Fibroblast of skin of scalp (primary cell): ENCODE measurements around the gene SMC3. TPM values are rescaled to one million over a fixed set of nuclear protein-coding genes. Genes with fewer than 3 reads are reported as not detected.
"Not testable (repeated sequence)": the region's sequence is repeated elsewhere in the genome, so short reads cannot be mapped to it uniquely, and the experiment has no call there.

Experiments
- DNase-seq: peaks from one replicate; pipeline ENCODE4 v3.0.0-alpha.2; 2013
- polyA plus RNA-seq, 2 experiments: library from polyadenylated mRNA; unstranded; fragments of 120-200 nt; gene quantifications; one replicate each; pipeline ENCODE4 v1.2.1, GENCODE V29; 2013; ENCODE audit not compliant: insufficient read length in 2 of 2

Gene SMC3
- 39.6 TPM for polyA plus RNA-seq (2013, experiment 1 of 2; ENCODE audit: insufficient read length)
- polyA plus RNA-seq (2013, experiment 2 of 2; ENCODE audit: insufficient read length) = 47.2 TPM

DNA sequence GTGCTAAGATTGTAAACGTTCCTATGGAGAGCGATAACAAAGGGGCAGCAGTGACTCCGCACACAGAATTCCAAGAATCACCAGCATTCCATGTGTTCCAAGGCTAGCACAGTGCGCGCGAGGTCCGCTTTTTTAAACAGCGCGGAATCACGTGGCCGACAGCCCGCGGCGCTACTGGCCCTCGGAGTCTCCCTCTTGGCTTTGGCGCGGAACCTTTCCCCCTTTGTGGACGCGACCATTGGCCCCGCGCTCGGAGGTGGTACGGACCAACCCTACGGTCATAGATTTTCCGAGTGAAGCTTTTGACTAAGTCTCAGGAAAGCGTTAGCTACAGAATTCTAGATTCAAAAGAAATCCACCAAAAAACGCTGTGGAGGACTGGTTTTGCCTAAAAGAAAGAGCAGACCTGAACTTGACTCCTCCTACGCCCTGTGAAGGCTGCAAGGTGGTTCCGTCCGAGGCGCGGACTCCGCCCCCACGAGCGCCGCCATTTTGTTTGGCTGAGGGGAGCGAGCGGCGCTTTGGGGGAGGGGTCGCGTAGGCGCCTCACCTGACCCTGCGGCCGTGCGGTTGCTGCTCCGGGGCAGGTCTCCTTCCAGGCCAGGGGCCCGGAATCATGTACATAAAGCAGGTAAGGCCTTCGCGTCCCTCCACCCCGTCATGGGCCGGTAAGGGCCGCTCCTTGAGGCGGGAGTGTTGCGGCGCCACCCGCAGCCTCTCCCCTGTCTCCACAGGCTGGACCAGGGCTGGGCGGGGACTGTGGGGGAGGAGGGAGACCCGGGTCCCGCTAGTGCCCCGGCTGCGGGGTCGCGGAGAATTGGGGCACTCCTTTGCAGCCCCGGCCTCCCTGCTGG, at the start of gene SMC3:
Gene SMC3 (plus strand): TSS at position 495 of the 854 bp plus-strand sequence. CDS start 122 bp downstream, at position 617.
- peak; percentile 98 for DNase-seq

DNA sequence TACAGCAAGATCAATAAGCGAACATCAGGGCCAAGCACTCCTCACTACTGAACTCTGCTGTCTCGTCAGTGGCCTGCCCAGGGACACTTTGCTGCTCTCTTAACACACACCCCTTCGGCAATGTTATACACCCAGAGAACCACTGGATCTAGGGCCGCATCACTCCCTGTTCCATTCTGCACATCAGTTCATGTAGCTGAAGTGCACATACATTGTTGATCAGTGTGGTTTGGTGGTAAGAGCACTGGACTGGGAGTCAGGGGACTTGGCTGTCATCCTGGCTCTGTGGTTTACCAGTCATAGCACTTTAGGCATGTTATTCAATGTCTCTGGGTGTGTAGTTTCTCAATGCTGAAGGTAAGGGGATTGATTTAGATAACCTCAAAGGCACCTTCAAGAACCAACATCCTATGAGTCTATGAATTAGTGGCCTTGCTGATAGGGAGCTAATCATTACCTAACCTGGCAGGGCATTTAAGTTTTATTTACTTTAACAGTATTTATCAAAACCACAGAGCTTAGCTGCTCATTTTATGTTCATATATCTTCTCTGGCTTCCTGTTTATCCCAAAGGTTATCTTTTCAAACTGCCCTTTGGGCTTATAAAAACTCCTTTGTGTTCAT, 45.0 kb upstream of the SMC3 start:
- DNase-seq = peak; percentile 35

DNA sequence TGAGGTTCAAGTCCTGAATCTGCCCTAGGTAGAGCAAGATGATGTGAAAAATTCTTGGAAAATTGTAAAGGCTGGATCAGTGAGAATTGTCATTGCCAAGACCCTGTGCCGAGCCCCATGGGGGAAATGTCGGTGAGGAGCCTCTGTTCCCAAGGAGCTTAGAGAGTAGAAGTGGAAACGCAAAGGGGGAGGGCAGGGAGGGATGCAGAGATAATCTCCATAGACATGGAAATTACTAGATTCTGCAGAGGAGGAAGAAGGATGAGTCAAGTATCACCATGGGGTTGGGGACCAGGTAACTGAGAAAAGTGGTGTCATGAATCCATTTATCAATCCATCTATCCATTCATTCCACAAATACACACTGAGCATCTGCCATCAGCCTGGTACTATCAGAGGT, 43.8 kb upstream of the SMC3 start:
- no peak for DNase-seq

DNA sequence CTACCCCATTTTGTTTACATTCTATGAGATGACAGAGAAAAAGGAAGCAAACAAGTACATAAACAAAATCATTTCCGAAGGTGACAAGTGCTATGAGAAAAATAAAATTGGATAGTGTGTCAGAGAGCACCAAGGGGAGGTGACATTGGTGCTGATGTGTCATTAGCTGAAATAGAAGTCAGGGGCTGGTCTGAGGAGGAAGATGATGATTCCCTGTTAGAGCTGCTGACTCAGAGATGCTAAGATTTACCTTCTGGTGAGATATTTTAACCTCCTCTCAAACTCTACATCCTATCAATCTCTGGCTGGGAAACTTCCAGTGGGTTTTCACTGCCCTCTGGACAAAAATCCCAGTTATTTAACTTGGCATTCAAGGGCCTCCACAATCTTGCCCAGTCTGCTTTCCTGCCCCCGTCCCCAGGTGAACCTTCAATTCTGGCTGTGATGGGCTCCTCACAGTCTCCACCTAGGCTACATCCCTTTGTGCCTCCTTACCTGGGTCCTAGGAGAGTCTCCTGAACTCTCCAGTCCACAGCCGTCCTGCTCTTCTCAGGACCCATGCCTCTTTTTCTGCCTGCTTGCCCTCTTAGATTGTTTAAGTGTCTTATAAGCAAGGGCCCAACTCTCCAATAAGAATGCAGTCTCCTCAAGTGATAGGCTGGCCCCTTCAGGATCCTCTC, 43.2 kb upstream of the SMC3 start:
- DNase-seq = no peak

DNA sequence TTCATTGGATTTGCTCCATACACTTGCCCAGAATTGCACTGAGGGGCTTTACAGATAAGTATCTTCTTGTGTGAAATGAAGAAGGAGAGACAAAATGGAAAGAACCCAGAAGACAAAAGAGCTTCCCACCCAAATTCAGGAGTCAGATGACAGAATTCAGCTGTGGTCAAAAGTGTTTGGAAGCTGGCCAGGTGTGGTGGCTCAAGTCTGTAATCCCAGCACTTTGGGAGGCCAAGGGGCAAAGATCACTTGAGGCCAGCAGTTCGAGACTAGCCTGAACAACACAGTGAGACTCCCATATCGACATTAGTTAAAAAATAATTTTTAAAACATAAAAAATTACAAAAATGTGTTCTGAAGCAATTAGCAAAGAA, 42.6 kb upstream of the SMC3 start:
- DNase-seq = no peak

DNA sequence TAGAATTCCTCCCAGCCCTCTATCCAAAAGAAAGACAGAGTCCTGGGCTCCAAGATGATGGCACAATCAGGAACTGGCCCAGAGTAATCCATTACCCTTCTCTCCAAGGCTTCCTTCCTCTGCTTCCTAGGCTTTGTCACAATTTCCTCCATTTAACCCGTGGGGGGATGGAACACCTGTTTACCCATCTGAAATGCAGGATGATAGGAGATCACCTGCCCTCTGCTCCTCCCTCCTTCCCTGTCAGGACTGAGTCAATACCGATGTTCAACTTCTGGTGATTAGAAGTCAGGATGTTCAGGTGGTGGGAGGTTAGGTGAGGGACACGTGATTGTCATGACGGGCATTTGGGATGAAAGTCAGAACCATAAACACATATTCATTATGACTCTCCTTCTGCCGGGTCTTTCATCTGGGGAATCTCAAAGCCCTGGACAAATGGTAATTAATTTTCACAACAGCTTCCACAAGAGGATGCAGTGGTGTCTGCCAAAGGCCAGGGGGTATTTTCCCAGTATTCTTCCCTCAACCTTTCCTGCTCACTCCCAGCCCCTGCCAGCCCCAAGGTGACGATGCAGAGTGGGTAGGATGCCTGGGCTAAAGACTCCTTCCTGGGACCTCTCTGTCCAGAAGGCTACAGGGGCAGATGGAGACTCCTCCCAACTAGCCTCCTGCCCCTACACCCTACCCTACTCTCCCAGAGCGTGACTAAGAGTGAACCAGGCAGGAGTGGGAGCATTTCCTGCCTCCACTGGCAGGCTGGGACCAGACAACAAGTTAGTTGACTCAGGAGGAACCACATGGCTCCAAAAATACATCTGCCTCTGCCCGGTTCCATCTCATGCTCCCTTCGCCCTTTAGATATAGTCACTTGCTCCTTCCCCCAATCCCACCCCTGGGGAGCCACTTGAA, 41.9 kb upstream of the SMC3 start:
- peak; percentile 54 for DNase-seq

DNA sequence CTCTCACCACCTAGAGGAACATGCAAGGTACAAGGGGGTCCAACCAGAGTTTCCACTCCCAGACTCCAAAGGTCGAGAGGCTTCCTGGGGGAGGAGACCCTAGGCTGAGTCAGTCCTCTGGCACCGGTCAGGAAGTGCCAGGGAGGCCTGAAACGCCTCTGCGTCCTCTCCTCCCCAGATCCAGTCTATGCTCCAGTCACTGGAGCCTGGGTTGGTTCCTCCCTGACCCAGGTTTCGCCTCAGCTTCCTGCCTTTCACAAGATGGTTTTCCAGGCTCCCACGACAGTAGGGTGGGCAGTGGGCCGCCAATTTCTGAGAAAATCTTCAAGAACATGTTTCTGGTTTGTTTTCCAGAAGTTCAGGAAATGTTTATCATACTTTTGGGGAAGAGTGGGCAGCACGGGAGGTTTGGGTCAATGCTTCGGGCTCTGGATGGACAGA, 39.7 kb upstream of the SMC3 start:
- peak; percentile 50 for DNase-seq

DNA sequence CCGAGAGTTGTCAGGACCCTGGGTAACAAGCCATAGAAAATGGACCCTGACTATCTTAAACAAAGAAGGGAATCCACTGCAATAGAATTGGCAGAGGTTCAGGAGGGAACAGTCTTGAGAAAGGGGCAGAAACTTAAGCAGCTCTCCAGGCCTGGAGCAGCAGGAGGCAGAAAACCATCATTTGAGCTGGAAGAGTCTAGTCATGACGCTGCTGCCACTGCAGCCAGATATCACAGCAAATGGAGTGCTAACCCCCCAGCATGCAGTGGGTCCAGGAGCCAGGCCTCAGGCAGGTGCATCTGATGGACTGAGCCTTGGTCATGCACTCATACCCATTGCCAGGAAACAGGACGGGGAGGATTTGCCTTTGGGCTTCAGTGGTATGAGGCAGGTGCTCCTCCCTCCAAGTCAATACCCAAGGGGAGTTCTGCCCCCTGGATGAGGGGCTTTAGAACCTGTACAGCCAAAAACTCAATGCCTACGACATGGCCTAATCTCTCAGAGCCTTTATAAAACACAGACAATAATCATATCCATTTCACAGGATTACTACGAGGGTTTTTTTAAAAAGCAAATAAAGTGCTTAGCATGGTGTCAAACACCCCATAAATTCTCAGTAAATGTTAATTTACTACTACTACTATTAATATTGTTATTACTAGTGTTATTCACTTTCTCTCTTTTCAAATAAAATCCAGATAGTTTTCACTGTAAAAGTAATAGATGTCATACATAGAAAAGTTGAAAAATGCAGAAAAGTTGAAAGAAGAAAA, 39.1 kb upstream of the SMC3 start:
- peak; percentile 59 for DNase-seq

DNA sequence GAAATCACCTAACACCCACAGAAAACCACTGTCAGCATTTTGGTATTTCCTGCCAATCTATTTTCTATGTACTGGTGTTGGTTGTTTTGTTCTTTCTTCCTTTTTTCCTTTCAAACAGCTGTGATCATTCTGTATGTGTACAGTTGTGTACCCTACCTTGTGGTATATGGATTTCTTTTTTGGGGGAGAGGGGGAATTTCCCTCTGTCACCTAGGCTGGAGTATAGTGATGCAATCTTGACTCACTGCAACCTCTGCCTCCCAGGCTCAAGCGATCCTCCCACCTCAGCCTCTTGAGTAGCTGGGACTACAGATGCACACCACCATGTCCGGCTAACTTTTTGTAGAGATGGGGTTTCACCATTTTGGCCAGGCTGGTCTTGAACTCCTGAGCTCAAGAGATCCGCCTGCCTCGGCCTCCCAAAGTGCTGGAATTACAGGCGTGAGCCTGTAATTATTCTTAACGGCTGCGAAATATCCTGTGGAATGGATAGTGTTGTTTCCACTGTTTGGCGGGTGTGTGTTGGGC, 38.4 kb upstream of the SMC3 start:
- DNase-seq = not testable (repeated sequence)

DNA sequence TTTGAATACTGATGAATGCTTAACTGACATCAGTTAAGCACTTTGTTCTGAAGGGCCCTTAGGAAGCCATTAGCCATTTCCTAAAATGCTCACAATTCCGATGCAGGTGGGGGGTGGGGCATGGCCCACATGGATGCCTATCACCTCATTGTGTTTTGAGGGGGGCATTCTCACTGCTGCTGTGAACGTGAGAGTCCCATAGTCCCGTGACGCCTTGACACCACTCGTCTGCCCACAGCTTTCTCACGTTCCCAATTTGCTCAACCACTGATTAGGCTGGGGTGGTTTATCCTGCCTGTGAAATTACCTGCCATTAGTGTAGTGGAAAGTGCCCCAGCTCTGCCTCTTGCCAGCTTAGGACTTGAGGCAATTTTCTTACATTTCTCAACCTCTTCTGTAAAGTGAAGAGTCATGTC, 37.9 kb upstream of the SMC3 start:
- DNase-seq = no peak

DNA sequence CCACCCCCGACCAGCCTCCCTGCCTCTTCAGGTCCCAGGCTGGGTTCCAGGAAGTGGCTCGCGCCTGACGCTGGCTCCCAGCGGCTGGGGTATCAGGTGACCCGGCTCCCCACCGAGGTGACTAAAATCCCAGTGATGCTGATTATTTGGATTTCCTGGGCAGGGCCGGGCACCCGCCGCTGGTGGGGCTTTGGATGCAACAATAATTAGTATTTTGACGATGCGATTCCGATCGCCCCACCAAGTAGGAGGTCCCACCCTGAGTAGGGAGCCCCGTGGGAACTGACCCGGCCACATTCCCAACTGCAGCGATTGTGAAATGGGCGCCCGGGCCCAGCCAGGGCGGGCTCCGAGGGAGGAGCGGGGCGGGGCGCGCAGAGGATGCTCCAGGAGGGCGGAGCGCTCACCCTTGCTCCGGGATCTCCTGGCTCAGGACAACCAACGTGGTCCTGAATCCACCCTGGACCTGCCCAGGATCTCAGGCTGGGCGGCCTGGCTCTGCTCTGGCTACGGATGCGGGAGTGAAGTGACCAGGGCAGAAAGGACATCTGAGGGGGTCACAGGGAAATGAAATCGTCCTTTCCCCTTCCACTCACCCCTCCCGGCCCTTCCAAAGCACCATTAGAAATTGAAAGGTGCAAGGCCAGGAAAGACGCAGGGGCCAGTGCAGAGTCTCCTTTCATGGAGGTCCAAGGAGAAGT, 37.2 kb upstream of the SMC3 start:
- DNase-seq = peak; percentile 68

DNA sequence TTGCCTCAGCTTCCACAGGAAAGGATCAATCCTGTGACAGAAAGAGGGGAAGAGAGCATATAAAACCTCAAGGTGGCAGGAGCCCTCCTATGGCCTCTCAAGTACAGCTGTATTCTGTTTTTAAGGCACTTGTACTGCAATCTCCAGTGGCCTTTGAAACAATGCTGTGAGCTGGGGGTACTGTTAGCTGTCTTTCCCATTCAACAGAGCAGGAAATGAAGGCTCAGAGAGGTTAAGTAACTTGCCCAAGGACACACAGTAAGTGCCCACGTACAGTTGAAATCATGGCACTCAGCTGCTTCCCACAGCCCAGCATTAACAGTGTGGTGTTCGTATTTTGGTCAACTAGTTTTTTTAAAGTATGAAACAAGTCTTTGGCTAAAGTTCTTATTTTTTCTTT, 35.8 kb upstream of the SMC3 start:
- DNase-seq = no peak

DNA sequence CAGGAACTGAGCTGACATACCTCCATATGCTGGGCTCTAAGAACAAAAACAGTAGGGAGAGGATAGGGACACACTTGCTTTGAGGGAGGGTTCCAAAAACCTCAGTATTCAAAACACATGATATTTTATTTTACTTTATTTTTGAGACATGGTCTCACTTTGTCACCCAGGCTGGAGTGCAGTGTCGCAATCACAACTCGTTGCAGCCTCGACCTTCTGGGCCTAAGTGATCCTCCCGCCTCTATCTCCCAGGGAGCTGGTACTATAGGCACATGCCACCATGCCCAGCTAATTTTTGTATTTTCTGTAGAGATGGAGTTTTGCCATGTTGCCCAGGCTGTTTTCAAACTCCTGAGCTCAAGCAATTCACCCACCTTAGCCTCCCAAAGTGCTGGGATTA, 34.9 kb upstream of the SMC3 start:
- not testable (repeated sequence) for DNase-seq

DNA sequence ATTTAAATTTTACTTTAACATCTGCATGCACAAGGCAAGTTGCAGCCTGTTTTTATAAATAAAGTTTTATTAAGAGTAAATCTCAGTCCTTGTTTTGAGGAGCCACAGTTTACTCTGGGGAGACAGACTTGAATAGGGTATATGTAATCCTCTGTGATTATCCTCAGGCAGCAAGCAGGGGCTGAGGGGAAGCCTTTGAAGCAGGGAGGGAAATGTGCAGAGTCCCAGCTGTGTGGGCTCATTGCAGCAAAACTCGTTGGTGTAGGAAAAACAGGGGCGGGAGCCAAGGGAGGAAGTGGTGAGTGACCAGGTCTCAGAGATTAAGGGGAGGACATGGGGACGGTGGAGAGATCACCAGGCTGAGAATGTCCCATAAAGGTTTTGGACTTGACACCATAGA, 34.3 kb upstream of the SMC3 start:
- DNase-seq = no peak

DNA sequence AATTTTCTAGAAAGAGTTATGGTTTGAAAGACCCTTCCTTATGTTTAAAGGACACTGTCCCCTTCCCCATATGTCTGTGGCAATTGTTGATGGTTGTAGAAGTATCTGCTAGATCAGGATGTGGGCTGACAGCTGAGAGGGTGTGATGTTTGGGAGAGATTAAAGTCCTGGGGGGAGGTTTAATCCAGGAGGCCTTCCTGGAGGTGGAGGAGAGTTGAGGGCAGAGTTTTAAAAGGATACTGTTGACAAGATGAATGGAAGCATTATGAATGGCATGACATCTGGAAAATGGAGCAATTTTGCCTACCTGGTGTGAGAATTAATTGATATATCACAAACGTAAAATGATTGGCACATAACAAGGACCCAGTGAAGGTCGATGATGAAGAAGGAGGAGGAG, 32.9 kb upstream of the SMC3 start:
- DNase-seq = no peak

DNA sequence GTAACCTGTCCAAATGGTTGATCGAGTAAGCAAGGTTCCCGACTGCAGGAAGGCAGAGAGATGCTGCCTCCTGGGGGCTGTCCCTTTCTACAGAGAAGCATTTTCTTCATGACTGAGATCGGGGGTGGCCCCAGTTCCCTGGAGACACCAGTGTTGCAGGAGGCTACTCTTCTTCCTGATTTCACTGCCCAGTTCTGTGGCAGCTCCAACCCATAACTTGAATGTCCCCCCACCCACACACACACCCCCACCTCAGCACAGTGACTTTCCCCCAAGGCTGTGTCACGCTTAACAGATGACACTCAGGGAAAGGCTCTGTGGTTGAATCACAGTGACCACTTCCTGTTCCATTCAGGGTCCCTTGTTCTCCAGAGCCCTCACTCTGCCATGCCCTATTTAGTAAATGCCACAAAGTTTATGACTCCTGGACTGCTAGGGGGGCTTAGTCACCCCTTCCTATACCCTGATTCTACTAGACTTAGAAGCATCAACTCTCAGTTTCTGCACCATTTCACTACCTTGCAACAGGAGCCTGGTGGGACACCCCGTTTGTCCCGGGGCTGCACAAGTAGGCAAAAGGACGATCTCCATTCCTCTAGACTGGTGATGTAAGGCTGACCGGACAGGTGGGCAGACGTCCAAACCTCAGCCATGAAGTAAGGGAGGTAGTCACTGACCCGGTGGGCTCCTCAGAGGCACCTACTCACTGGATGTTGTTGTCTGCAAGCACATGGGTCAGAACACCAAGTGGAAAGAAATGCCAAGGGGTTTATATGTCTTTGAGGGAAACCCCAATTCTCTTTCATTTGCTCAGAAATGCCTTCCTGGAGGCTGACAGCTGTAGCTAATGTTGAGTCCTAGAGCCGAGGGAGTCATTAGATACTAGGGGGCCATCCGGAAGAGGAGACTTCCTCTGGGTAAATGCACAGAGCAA, 31.3 kb upstream of the SMC3 start:
- DNase-seq = peak; percentile 64

DNA sequence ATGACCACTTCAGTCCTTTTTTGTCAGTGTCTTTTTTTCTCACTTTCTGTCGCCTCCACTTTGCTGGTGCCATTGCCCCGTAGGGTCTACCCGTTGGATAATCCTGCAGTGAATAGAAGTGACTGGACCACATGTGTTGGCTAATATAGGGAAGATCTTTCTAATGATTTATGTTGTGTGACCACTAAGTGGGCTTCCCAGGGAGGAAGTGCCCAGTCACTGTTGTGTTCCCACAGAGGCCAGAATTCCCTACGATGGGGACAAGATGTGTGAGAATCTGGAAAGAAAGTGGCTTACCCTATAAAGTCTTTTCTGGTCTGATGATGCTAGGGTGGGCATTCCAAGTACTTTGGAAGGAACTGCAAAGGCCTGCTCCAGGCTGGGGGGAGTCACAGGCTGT, 28.4 kb upstream of the SMC3 start:
- no peak for DNase-seq

DNA sequence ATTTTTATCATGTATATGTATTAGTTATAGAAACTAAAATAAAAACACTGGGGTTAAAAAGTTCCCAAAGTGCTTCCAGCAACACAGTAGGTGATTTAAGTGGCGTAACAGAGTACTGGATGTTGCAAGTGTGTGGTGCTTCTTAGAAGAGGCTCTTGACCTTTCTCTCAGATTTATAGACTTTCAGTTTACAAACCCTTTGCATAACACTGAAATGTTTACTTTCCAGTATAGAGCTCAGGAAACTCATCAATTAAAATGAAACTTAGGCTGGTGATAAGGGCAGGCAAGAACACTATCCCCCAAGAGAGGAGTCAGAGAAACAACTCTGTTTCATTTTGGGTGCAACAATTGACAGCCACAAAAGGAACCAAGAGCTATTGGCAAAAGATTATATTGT, 27.5 kb upstream of the SMC3 start:
- DNase-seq = no peak

DNA sequence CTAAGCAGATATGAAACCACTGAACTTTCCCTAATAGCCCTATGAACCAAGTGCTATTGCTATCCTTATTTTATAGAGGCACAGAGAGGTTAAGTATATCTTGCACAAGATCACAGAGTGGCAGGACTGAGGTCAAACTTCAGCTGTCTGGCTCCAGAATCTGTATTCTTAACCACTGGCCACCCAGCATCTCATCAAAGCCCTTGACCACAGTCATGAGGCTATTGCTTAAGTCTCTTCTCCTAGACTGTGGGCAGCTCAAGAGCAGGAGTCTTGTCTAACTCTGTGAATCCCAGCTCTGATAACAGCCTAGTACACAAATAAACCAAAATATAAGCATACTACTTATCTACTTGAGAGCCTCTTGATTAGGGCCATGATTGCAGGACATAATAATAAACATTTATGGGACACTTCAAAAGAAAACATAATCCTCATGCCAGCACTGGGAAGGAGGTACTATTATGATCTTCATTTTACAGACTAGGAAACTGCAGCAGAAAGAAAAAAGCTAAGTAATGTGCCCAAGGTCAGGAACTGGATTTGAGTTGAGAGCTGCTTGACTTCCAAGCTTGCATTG, 22.4 kb upstream of the SMC3 start:
- no peak for DNase-seq
